Ovary (tissue), 3 donors: ENCODE data around the gene SGK1.

ENCODE experiments used
- CTCF ChIP-seq, 3 donors: fragments of 450-650 bp in 2 of 3; fragments of 200-600 bp in 1 of 3; IDR thresholded peaks; one replicate each; pipeline versions ENCODE4 v1.5.1 to v1.8.0; 2016 to 2022; ENCODE audit warnings: antibody characterized with exemption in 3 of 3, mild to moderate bottlenecking in 1 of 3
- EP300 ChIP-seq: sonication (generic); formaldehyde crosslinking; IDR thresholded peaks from one replicate; pipeline ENCODE4 v1.6.1; 2017; ENCODE audit warnings: antibody characterized with exemption
- POLR2A ChIP-seq: fragments of 450-650 bp; IDR thresholded peaks from one replicate; pipeline ENCODE4 v1.6.1; 2017; ENCODE audit warnings: antibody characterized with exemption, mild to moderate bottlenecking, moderate library complexity
- donor health status: DM: no; HTN: no; CAD: no.

GRCh38 chr6:134182528-134182927, 135.4 kb downstream of the SGK1 start:
- TF ChIP-seq CTCF (IDR thresholded peaks at IDR 0.05) = no peak
- TF ChIP-seq POLR2A = no peak
- no peak for TF ChIP-seq EP300
